B cell (primary cell): ENCODE measurements around the gene PAX6.

Source experiments
- CTCF ChIP-seq: fragments of 200-600 bp; IDR thresholded peaks from one replicate; pipeline ENCODE4 v1.8.0; 2022; ENCODE audit warnings: antibody characterized with exemption, mild to moderate bottlenecking
- EZH2 ChIP-seq: IDR thresholded peaks from 2 replicates; pipeline ENCODE4 v1.6.1; 2012; ENCODE audit warnings: borderline replicate concordance, low read depth, mild to moderate bottlenecking, moderate library complexity, low read length; ENCODE audit not compliant: insufficient read depth, poor library complexity, severe bottlenecking

- TF ChIP-seq CTCF (no peak), EZH2 (no peak)
Observed at GRCh38 chr11:31824879-31825837, 14.0 kb upstream of the PAX6 start.
